K562 (cell line): ENCODE results near the gene RBFOX1.

Source experiments
- ARHGAP35 ChIP-seq: fragments of 450-650 bp; IDR thresholded peaks from 2 replicates; pipeline ENCODE4 v1.6.1; 2018; ENCODE audit not compliant: partially characterized antibody
- CBX3 ChIP-seq, 2 experiments: IDR thresholded peaks; 1 replicate in 1 of 2; 2 replicates in 1 of 2; pipeline ENCODE4 v1.6.1; 2012; ENCODE audit warnings: inconsistent platforms in 2 of 2, low read length in 2 of 2, borderline replicate concordance in 1 of 2, control low read depth in 1 of 2
- JUND ChIP-seq, 2 experiments: IDR thresholded peaks; 2 replicates in 1 of 2; 3 replicates in 1 of 2; pipeline ENCODE4 v1.6.1; 2011; ENCODE audit warnings: borderline replicate concordance in 2 of 2, low read depth in 2 of 2, low read length in 2 of 2, improper control_type of control experiment in 1 of 2, missing biosample characterization in 1 of 2, missing genetic modification characterization in 1 of 2, missing genetic modification reagents in 1 of 2
- MXI1 ChIP-seq: IDR thresholded peaks from 2 replicates; pipeline ENCODE4 v1.6.1; 2011; ENCODE audit warnings: low read depth, mild to moderate bottlenecking, improper control_type of control experiment, low read length
- PATZ1 ChIP-seq: fragments of 250-450 bp; sonication (Bioruptor Pico); IDR thresholded peaks from 2 replicates; pipeline ENCODE4 v1.5.0; 2020; ENCODE audit warnings: mild to moderate bottlenecking, borderline replicate concordance
- SPI1 ChIP-seq: IDR thresholded peaks from 2 replicates; pipeline ENCODE4 v1.6.1; 2011; ENCODE audit warnings: low read depth, low read length, control low read depth, borderline replicate concordance
- TRIM28 ChIP-seq: fragments of 450-650 bp; IDR thresholded peaks from 2 replicates; pipeline ENCODE4 v1.6.1; 2017
- ZBTB17 ChIP-seq: fragments of 450-650 bp; formaldehyde crosslinking; IDR thresholded peaks from 2 replicates; pipeline ENCODE4 v1.4.0; 2020; ENCODE audit warnings: mild to moderate bottlenecking
- ZNF707 ChIP-seq: fragments of 250-450 bp; sonication (Bioruptor Pico); conservative IDR thresholded peaks from 2 replicates; pipeline ENCODE4 v1.8.0; 2022; ENCODE audit warnings: inconsistent platforms, mild to moderate bottlenecking, moderate library complexity
- TF ChIP-seq, protein P1 (sequence below): sonication (generic); formaldehyde crosslinking; IDR thresholded peaks from 2 replicates; pipeline ENCODE4 v1.8.0; 2022; ENCODE audit warnings: mild to moderate bottlenecking, missing genetic modification reagents
- TF ChIP-seq, protein P2 (sequence below), 3 experiments: IDR thresholded peaks in 2 of 3; conservative IDR thresholded peaks in 1 of 3; 2 replicates each; pipeline ENCODE4 v1.5.1; 2011 to 2012; ENCODE audit warnings: low read length in 3 of 3, mild to moderate bottlenecking in 3 of 3, control low read depth in 2 of 3, improper control_type of control experiment in 1 of 3, inconsistent platforms in 1 of 3, low read depth in 1 of 3, mixed read lengths in 1 of 3, moderate library complexity in 1 of 3; ENCODE audit not compliant: insufficient read depth in 2 of 3
- TF ChIP-seq, protein P3 (sequence below): fragments of 250-450 bp; sonication (Bioruptor Pico); IDR thresholded peaks from 2 replicates; pipeline ENCODE4 v1.5.0; 2021; ENCODE audit warnings: mild to moderate bottlenecking, borderline replicate concordance

GRCh38 chr16:7714775-7715174 lies 382.1 kb downstream of the RBFOX1 start:
- no peak for TF ChIP-seq ZNF707 (CRISPR knock-in tag)
- TF ChIP-seq, protein P1, sequence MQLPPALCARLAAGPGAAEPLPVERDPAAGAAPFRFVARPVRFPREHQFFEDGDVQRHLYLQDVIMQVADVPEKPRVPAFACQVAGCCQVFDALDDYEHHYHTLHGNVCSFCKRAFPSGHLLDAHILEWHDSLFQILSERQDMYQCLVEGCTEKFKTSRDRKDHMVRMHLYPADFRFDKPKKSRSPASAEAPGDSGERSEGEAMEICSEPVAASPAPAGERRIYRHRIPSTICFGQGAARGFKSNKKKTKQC (CRISPR knock-in tag): no peak
- TF ChIP-seq, protein P2, sequence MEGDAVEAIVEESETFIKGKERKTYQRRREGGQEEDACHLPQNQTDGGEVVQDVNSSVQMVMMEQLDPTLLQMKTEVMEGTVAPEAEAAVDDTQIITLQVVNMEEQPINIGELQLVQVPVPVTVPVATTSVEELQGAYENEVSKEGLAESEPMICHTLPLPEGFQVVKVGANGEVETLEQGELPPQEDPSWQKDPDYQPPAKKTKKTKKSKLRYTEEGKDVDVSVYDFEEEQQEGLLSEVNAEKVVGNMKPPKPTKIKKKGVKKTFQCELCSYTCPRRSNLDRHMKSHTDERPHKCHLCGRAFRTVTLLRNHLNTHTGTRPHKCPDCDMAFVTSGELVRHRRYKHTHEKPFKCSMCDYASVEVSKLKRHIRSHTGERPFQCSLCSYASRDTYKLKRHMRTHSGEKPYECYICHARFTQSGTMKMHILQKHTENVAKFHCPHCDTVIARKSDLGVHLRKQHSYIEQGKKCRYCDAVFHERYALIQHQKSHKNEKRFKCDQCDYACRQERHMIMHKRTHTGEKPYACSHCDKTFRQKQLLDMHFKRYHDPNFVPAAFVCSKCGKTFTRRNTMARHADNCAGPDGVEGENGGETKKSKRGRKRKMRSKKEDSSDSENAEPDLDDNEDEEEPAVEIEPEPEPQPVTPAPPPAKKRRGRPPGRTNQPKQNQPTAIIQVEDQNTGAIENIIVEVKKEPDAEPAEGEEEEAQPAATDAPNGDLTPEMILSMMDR (IDR thresholded peaks at IDR 0.05 in 2 of 3, conservative IDR thresholded peaks at IDR 0.05 in 1 of 3; ENCODE audit: insufficient read depth in 2 of 3, low read depth in 1 of 3, low read length in 3 of 3): no peak
- no peak for TF ChIP-seq JUND (IDR thresholded peaks at IDR 0.05; ENCODE audit: borderline replicate concordance, low read depth, low read length)
- TF ChIP-seq JUND (tag; IDR thresholded peaks at IDR 0.05; ENCODE audit: borderline replicate concordance, low read depth, low read length): no peak
- no peak for TF ChIP-seq TRIM28
- TF ChIP-seq MXI1: no peak
- TF ChIP-seq SPI1: no peak
- no peak for TF ChIP-seq ARHGAP35
- no peak for TF ChIP-seq PATZ1 (CRISPR knock-in tag)
- TF ChIP-seq ZBTB17 (CRISPR knock-in tag): no peak
- TF ChIP-seq CBX3 (IDR thresholded peaks at IDR 0.05; ENCODE audit: borderline replicate concordance in 1 of 2, low read length in 2 of 2): no peak
- TF ChIP-seq, protein P3, sequence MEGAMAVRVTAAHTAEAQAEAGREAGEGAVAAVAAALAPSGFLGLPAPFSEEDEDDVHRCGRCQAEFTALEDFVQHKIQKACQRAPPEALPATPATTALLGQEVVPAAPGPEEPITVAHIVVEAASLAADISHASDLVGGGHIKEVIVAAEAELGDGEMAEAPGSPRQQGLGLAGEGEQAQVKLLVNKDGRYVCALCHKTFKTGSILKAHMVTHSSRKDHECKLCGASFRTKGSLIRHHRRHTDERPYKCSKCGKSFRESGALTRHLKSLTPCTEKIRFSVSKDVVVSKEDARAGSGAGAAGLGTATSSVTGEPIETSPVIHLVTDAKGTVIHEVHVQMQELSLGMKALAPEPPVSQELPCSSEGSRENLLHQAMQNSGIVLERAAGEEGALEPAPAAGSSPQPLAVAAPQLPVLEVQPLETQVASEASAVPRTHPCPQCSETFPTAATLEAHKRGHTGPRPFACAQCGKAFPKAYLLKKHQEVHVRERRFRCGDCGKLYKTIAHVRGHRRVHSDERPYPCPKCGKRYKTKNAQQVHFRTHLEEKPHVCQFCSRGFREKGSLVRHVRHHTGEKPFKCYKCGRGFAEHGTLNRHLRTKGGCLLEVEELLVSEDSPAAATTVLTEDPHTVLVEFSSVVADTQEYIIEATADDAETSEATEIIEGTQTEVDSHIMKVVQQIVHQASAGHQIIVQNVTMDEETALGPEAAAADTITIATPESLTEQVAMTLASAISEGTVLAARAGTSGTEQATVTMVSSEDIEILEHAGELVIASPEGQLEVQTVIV (CRISPR knock-in tag): no peak
